ENCODE measurements around the gene NSMCE1.

- no peak for TF ChIP-seq EP300 (IDR thresholded peaks at IDR 0.05)
- TF ChIP-seq CTCF (IDR thresholded peaks at IDR 0.05), result no peak
- no peak for TF ChIP-seq POLR2A (IDR thresholded peaks at IDR 0.05)
These were observed 47.6 kb upstream of the NSMCE1 start for GRCh38 chr16:27316038-27316680.
